ENCODE results near the gene NAALADL2. TPM values are rescaled to one million over a fixed set of nuclear protein-coding genes. Genes with fewer than 3 reads are reported as not detected.
"Not testable (repeated sequence)": the region's sequence is repeated elsewhere in the genome, so short reads cannot be mapped to it uniquely, and the experiment has no call there.

NAALADL2 gene
- total RNA-seq, 2 donors from 2014 or later: 0.70 TPM; not detected in 1

DNA sequence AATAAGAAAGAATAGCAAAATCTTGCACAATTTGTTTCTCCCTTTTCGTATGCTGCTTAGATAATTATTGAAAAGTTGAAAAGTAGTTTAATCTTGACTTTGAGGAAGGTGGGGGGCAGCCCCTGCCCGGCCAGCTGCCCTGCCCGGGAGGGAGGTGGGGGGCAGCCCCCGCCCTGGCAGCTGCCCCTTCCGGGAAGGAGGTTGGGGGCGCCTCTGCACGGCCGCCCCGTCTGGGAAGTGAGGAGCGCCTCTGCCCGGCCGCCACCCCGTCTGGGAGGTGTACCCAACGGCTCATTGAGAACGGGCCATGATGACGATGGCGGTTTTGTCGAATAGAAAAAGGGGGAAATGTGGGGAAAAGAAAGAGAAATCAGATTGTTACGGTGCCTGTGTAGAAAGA, 228.0 kb downstream of the NAALADL2 start:
- DNase-seq (ENCODE audit: low spot score); H3K4me1 Mint-ChIP-seq (ENCODE audit: low read depth in 2 of 2); H3K36me3 Mint-ChIP-seq; H3K9me3 Mint-ChIP-seq; H3K27ac Mint-ChIP-seq; ATAC-seq; H3K4me3 Mint-ChIP-seq; H3K27me3 Mint-ChIP-seq: not testable (repeated sequence)

GRCh38 chr3:175088766-175089380, 229.7 kb downstream of the NAALADL2 start:
- no peak for ATAC-seq
- no peaks in the 10 kb centered on the region for H3K4me1 Mint-ChIP-seq (ENCODE audit: low read depth in 2 of 2)
- no peaks in the 10 kb centered on the region for H3K9me3 Mint-ChIP-seq
- H3K4me3 Mint-ChIP-seq: no peak overlapping the region
- H3K27me3 Mint-ChIP-seq: no peaks in the 10 kb centered on the region
- H3K27ac Mint-ChIP-seq: no peak overlapping the region
- DNase-seq (ENCODE audit: low spot score): no peak
- H3K36me3 Mint-ChIP-seq: no peaks in the 10 kb centered on the region

DNA sequence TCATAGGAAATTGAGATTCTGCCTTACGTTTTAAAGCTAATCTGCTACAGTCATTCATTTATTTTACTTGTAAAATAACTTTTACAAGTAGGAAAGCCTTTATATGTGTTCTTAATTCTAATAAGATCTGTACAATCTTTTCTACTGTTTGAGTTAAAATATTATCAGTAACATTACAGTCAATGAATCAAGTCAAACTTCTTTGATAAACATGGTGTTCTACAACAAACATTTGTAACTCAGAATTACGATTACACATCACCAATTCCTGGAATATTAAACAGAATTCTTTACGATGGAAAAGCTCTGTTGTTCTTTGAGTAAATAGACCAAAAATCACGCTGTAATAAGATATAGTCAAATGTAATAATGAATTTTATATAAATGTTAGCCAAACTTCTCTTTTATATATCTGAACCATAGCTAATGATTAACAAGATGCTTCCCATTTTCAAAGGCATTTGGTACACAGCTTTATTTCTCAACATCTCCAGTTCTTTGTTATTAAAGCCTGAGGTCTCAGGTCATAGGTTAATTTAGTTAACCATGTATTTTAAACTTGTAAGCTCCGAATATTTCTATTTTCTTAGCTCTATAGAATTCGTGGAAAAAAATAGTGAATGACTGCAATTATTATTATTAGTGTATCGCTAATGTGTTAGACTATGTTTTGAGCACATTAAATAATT, 232.4 kb downstream of the NAALADL2 start:
- DNase-seq (ENCODE audit: low spot score): no peak
- no peak overlapping the region for H3K4me3 Mint-ChIP-seq
- no peaks in the 10 kb centered on the region for H3K27me3 Mint-ChIP-seq
- no peaks in the 10 kb centered on the region for H3K4me1 Mint-ChIP-seq (ENCODE audit: low read depth in 2 of 2)
- no peak for ATAC-seq
- peaks cover 4% of the 10 kb centered on the region for H3K9me3 Mint-ChIP-seq
- no peak overlapping the region for H3K27ac Mint-ChIP-seq
- H3K36me3 Mint-ChIP-seq: no peaks in the 10 kb centered on the region

DNA sequence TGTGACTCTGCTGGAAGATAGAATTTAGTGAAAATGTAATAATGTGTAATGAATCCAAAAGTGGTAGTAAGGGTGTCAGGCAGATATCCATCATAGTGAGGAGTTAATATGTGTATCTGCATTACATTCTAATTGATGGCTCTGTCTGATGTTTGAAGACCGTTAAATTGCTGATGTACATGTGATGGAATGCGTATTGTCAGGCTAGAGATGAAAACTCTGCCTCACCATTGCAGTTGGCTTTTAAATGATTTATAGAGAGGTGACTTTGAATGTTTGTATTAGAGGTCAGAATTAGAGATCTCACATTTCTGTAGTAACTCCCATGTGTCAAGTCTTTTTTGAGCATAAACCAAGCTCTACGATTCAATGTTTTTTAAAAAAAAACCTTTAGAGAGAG, 234.6 kb downstream of the NAALADL2 start:
- no peak for ATAC-seq

DNA sequence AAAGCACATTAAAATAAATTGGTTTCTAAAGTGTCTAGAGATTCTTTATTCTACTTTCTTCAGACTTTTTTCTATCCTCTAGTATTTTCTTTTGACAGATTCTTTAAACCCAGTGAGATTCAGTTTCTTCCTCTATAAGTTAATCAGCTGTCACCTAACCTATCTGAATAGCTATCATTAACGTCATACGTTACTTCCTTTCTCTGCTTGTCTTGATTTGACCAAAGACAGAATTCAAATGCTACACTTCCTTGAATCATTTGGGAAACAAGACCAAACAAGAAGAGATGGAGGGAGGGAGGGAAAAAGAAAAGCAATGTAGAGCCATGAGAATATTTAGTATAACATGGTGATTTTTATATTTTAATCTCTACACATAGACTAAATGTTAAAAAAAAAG, 235.2 kb downstream of the NAALADL2 start:
- no peaks in the 10 kb centered on the region for H3K4me1 Mint-ChIP-seq (ENCODE audit: low read depth in 2 of 2)
- peaks cover 4% of the 10 kb centered on the region for H3K9me3 Mint-ChIP-seq
- no peak overlapping the region for H3K4me3 Mint-ChIP-seq
- H3K27me3 Mint-ChIP-seq: no peaks in the 10 kb centered on the region
- DNase-seq (ENCODE audit: low spot score) (no peak), ATAC-seq (no peak)
- H3K36me3 Mint-ChIP-seq: no peaks in the 10 kb centered on the region
- no peak overlapping the region for H3K27ac Mint-ChIP-seq

More for the DNA sequence above, 234.6 kb downstream of the NAALADL2 start:
- H3K9me3 Mint-ChIP-seq: peaks cover 4% of the 10 kb centered on the region
- H3K4me1 Mint-ChIP-seq (ENCODE audit: low read depth in 2 of 2): no peaks in the 10 kb centered on the region
- H3K4me3 Mint-ChIP-seq: no peak overlapping the region
- H3K36me3 Mint-ChIP-seq: no peaks in the 10 kb centered on the region
- H3K27me3 Mint-ChIP-seq: no peaks in the 10 kb centered on the region
- DNase-seq (ENCODE audit: low spot score): no peak
- H3K27ac Mint-ChIP-seq: no peak overlapping the region

- no peaks in the 10 kb centered on the region for H3K27me3 Mint-ChIP-seq
- no peak overlapping the region for H3K4me3 Mint-ChIP-seq
- no peak overlapping the region for H3K27ac Mint-ChIP-seq
- no peaks in the 10 kb centered on the region for H3K4me1 Mint-ChIP-seq (ENCODE audit: low read depth in 2 of 2)
- ATAC-seq: no peak
- no peaks in the 10 kb centered on the region for H3K36me3 Mint-ChIP-seq
- no peak for DNase-seq (ENCODE audit: low spot score)
- peaks cover 4% of the 10 kb centered on the region for H3K9me3 Mint-ChIP-seq
These were observed 239.5 kb downstream of the NAALADL2 start for GRCh38 chr3:175098644-175099043.

DNA sequence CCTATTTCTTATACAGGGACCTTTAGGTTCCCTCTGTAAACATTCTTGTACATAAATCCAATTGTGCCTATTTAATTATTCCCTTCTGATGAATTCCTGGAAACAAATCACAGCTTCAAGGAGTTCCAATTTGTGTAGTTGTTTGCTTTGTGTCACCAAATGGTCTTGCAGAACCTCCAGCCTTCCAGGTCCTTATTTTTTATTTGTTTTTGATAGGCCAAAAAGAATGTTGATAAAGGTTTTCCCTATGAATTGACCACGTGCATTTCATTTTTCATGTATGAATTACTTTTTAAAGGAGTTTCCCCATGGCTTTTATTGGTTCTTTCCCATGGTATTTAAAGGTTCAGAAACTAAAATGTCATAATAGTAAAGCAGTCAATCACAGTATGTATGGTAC, 243.0 kb downstream of the NAALADL2 start:
- ATAC-seq: no peak
- no peak for DNase-seq (ENCODE audit: low spot score)
- Mint-ChIP-seq H3K4me3 (no peak overlapping the region), H3K36me3 (no peaks in the 10 kb centered on the region), H3K27me3 (no peaks in the 10 kb centered on the region), H3K4me1 (ENCODE audit: low read depth in 2 of 2) (no peaks in the 10 kb centered on the region), H3K9me3 (no peaks in the 10 kb centered on the region), H3K27ac (no peak overlapping the region)

GRCh38 chr3:175103298-175103697, 244.2 kb downstream of the NAALADL2 start:
- H3K27ac Mint-ChIP-seq: no peak overlapping the region
- H3K4me1 Mint-ChIP-seq (ENCODE audit: low read depth in 2 of 2): no peaks in the 10 kb centered on the region
- no peaks in the 10 kb centered on the region for H3K9me3 Mint-ChIP-seq
- no peak overlapping the region for H3K4me3 Mint-ChIP-seq
- H3K36me3 Mint-ChIP-seq: no peaks in the 10 kb centered on the region
- no peaks in the 10 kb centered on the region for H3K27me3 Mint-ChIP-seq
- no peak for DNase-seq (ENCODE audit: low spot score)
- no peak for ATAC-seq

DNA sequence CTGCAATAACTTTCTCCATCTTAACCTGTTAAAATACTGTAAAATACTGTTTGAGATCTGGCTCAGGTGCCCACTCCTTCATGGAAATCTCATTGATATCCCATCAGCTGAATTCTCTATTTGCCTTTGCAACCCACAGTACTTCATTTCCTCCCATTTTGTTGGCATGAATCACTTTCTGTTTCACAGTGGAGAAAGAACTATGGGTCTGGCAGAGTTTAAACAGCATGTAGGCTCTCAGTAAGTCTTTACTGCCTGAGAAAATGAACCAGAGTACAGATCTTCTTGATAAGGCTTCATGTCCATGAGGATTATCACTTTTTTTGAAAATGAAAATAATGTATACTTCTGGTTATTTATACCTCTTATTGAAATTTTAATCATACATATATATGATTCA, 245.9 kb downstream of the NAALADL2 start:
- no peaks in the 10 kb centered on the region for H3K9me3 Mint-ChIP-seq
- no peak overlapping the region for H3K4me3 Mint-ChIP-seq
- DNase-seq (ENCODE audit: low spot score): no peak
- ATAC-seq: no peak
- H3K4me1 Mint-ChIP-seq (ENCODE audit: low read depth in 2 of 2): no peaks in the 10 kb centered on the region
- no peaks in the 10 kb centered on the region for H3K36me3 Mint-ChIP-seq
- H3K27me3 Mint-ChIP-seq: no peaks in the 10 kb centered on the region
- no peak overlapping the region for H3K27ac Mint-ChIP-seq

GRCh38 chr3:175107231-175107630, 248.1 kb downstream of the NAALADL2 start:
- no peaks in the 10 kb centered on the region for H3K36me3 Mint-ChIP-seq
- peaks cover 4% of the 10 kb centered on the region for H3K9me3 Mint-ChIP-seq
- no peaks in the 10 kb centered on the region for H3K27me3 Mint-ChIP-seq
- no peaks in the 10 kb centered on the region for H3K4me1 Mint-ChIP-seq (ENCODE audit: low read depth in 2 of 2)
- H3K27ac Mint-ChIP-seq: no peak overlapping the region
- no peak overlapping the region for H3K4me3 Mint-ChIP-seq
- ATAC-seq: no peak
- no peak for DNase-seq (ENCODE audit: low spot score)

DNA sequence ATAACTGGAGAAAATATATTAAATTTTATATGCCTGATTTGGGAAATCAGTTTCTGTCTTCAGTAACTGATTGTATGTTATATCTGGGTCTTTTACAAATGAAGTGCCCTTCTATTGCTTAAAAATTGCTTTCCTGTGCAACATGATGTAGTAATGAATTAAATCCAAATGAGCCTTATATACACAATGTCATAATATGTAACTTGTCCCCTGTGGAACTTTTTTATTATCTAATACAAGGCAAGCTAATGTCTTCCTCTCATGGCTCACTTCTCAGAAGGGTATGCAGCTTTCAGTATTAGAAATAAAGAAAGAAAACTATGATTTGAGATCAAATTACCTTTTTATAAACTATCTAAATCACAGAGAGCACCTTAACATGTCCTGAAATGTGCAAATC, 248.9 kb downstream of the NAALADL2 start:
- DNase-seq (ENCODE audit: low spot score): no peak
- Mint-ChIP-seq H3K27me3 (no peaks in the 10 kb centered on the region), H3K36me3 (no peaks in the 10 kb centered on the region), H3K4me3 (no peak overlapping the region), H3K9me3 (peaks cover 4% of the 10 kb centered on the region), H3K4me1 (ENCODE audit: low read depth in 2 of 2) (no peaks in the 10 kb centered on the region), H3K27ac (no peak overlapping the region)
- ATAC-seq: no peak

DNA sequence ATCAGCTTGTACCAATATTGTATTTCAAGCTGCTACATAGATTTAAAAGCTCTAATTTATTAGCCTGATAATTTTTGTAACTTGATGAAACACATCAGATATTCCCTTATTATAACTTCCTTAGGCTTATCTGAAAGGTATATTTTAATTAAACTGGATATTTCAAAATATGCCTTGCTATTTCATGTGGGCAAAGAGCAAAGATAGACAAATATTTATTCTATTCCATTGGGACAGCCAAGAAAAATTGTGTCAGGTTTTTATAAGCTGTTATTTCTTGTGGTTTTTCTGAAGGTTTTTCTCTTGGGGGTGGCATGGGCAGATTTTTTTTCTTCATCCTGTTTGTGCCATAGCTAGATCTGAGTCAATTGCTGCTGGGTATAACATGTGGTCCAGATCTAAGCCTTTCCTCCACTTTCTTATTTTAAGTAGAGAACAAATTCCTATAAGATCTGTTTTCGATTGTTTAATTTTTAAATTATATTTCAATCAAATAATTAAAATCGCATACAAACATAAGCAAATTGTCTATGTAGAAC, 249.5 kb downstream of the NAALADL2 start:
- ATAC-seq: no peak
- H3K27me3 Mint-ChIP-seq: no peaks in the 10 kb centered on the region
- H3K36me3 Mint-ChIP-seq: no peaks in the 10 kb centered on the region

DNA sequence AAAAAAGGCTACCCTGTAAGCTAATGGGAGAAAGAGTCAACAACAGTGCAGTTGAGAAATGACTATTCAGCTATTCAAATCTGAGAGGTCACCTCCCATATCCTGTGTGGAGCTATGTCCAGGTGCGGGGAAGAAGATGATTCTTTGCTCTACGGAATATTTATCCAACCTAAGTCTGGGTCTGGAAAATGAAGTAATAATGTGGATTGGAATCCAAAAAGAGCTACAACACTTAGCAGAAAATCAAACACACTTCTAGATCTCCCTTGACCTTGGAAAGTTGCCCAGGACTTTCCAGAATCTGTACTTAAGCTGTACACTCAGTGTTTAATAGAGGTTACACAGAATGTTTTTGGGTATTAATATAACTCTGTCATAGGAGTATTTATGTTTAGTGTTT, 251.9 kb downstream of the NAALADL2 start:
- Mint-ChIP-seq H3K27ac (no peak overlapping the region), H3K27me3 (no peaks in the 10 kb centered on the region), H3K9me3 (peaks cover 9% of the 10 kb centered on the region), H3K36me3 (no peaks in the 10 kb centered on the region), H3K4me1 (ENCODE audit: low read depth in 2 of 2) (no peaks in the 10 kb centered on the region), H3K4me3 (no peak overlapping the region)
- DNase-seq (ENCODE audit: low spot score): no peak
- ATAC-seq: no peak

More for the DNA sequence above, 249.5 kb downstream of the NAALADL2 start:
- peaks cover 4% of the 10 kb centered on the region for H3K9me3 Mint-ChIP-seq
- no peak overlapping the region for H3K4me3 Mint-ChIP-seq
- H3K27ac Mint-ChIP-seq: no peak overlapping the region
- no peaks in the 10 kb centered on the region for H3K4me1 Mint-ChIP-seq (ENCODE audit: low read depth in 2 of 2)
- DNase-seq (ENCODE audit: low spot score): no peak

GRCh38 chr3:175118382-175118941, 259.3 kb downstream of the NAALADL2 start:
- H3K4me3 Mint-ChIP-seq: no peak overlapping the region
- no peak overlapping the region for H3K27ac Mint-ChIP-seq
- ATAC-seq: no peak
- no peak for DNase-seq (ENCODE audit: low spot score)
- no peaks in the 10 kb centered on the region for H3K36me3 Mint-ChIP-seq
- peaks cover 7% of the 10 kb centered on the region for H3K9me3 Mint-ChIP-seq
- no peaks in the 10 kb centered on the region for H3K27me3 Mint-ChIP-seq
- no peaks in the 10 kb centered on the region for H3K4me1 Mint-ChIP-seq (ENCODE audit: low read depth in 2 of 2)

Measured in natural killer cell treated with Interleukin-12 subunit alpha and Interleukin-12 subunit beta and Interleukin-15 and Interleukin-18, amount 100 ng/mL, for 72 hours (primary cell).